ENCODE results near the gene EN1. TPM values are rescaled to one million over a fixed set of nuclear protein-coding genes. Genes with fewer than 3 reads are reported as not detected.

The EN1 gene
- total RNA-seq, 4 donors from 2014 or later = 0.13 to 0.23 TPM; not detected in 2

DNA sequence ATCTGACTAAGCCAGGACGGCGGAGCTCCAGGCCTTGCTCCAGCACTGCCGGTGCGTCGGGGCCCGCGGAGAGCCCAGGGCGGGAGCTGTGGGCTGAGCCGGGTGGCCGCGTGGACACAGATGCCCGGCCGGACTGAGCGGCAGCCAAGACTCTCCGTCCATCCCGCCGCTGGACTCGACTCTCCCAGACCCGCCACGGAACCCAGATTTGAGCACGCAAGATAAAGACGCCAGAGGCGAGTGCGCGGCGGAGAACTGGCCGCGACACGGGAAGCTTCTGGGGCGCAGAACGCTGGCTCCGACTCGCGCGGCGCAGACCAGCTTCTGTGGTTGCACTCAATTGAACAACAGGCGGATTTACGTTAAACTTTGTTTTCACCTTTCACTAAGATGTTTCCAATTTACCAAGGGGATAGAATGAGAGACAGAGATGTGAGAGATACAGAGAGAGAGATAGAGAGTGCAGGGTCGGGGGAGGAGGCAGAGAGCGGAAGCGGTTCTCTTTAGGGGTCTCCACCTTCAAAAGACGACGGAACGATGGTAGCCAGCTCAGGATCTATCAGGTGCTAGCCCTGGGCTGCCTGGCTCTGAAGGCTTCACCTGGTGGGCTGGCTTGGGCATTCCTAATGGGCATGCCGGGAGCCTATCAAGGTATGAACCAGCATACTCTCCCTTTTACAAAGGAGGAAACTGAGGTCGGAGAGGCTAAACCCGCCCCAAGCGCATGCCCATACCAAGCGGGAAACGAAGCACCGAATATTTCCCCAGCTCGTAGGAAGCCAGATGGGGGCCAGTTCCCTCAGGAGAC, 10.4 kb upstream of the EN1 start:
- no peak overlapping the region for H3K4me3 ChIP-seq
- peaks cover 0 to 50% (median 24%) of the 10 kb centered on the region in 3 donors for H3K4me1 ChIP-seq
- H3K9me3 ChIP-seq = no peaks in the 10 kb centered on the region
- WGBS, 2 donors (ENCODE audit: low coverage in 1 of 2) = 5 to 6% methylated on average over 9 to 18 of the region's 52 CpGs
- H3K27ac ChIP-seq = no peak overlapping the region
- peaks cover 99% of the 10 kb centered on the region for H3K27me3 ChIP-seq
- no peak for TF ChIP-seq POLR2AphosphoS5 (IDR thresholded peaks at IDR 0.05)
- no peak for TF ChIP-seq EP300 (IDR thresholded peaks at IDR 0.05)
- TF ChIP-seq, protein P1, sequence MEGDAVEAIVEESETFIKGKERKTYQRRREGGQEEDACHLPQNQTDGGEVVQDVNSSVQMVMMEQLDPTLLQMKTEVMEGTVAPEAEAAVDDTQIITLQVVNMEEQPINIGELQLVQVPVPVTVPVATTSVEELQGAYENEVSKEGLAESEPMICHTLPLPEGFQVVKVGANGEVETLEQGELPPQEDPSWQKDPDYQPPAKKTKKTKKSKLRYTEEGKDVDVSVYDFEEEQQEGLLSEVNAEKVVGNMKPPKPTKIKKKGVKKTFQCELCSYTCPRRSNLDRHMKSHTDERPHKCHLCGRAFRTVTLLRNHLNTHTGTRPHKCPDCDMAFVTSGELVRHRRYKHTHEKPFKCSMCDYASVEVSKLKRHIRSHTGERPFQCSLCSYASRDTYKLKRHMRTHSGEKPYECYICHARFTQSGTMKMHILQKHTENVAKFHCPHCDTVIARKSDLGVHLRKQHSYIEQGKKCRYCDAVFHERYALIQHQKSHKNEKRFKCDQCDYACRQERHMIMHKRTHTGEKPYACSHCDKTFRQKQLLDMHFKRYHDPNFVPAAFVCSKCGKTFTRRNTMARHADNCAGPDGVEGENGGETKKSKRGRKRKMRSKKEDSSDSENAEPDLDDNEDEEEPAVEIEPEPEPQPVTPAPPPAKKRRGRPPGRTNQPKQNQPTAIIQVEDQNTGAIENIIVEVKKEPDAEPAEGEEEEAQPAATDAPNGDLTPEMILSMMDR (IDR thresholded peaks at IDR 0.05) = no peak
- TF ChIP-seq POLR2A (IDR thresholded peaks at IDR 0.05) = no peak
- ATAC-seq = no peak
- H3K36me3 ChIP-seq = no peaks in the 10 kb centered on the region

DNA sequence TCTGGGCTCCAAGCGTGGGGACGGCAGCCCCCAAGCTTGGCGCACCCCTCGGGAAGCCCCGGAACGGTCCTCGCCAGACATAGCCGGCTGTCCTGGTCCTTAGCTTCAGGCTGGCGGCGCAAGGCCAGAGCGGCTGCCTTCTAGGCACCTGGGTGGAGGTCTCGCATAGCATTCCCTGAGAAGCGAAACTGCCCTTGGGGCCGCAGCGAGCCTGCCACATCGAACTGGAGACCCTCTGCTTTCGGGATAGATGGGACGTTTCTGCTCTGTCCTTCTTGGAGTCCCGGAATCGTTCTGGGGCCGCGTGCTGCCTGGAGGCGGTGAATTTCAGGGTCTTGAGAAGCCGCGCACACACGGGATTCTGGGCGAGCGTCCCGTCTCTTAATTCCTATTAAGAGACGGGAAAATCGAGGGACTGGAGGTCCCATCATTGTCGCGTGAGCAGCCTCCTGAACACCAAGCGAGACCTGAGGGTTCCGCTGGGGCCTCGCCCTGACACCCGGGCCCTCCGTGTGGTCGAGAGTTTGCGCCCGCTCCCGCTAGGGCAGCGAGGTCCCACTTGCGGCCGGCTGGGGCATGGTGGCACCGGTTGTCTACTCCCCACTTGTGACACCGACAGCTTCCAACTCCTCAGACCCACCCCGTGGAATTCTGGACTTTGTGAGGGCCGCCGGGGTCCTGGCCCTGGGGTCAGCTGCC, 9.7 kb upstream of the EN1 start:
- H3K4me3 ChIP-seq = no peak overlapping the region
- H3K27me3 ChIP-seq = peaks cover 99% of the 10 kb centered on the region
- no peaks in the 10 kb centered on the region for H3K9me3 ChIP-seq
- WGBS, 2 donors (ENCODE audit: low coverage in 1 of 2) = 4% methylated on average over 5 of the region's 50 CpGs; no CpG with 5 or more reads in 1 of the 2 donors
- H3K4me1 ChIP-seq = peaks cover 0 to 57% (median 24%) of the 10 kb centered on the region in 3 donors
- TF ChIP-seq, protein P1 (IDR thresholded peaks at IDR 0.05) = no peak
- TF ChIP-seq POLR2A (IDR thresholded peaks at IDR 0.05) (no peak), POLR2AphosphoS5 (IDR thresholded peaks at IDR 0.05) (no peak), EP300 (IDR thresholded peaks at IDR 0.05) (no peak)
- no peak for ATAC-seq
- H3K36me3 ChIP-seq = no peaks in the 10 kb centered on the region
- H3K27ac ChIP-seq = no peak overlapping the region

DNA sequence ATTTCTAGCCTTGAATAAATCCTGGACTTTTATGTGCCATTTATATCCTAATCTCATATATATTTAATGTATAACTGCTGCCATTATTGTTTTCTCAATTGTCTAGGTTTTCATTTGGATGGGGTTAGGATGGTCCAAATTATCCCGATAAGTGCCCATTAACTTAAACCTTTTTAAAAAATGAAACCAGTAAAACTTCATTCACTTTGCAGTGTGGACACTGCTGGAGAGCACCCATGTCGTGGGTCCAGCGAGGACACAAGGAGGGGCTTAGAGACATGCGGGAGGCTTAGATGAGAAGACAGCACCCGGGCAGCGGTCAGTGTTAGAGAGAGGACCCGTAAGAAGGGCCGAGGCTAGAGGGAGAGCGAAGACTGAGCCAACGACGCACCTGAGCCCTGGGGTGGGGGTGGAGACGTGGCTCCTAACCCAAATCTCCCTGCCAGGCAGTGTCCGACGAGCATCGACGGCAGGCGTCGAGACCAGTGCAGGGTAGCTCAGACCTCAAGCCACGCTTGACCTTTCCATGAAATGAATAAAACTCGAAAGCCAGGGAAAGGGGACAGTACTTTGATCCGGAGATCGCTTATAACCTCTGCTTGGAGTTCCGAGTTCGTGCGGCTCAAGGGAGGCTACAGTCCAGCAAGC, 9.0 kb upstream of the EN1 start:
- no peak overlapping the region for H3K4me3 ChIP-seq
- WGBS, 2 donors (ENCODE audit: low coverage in 1 of 2) = 3 to 8% methylated on average over 14 to 16 of the region's 25 CpGs
- ATAC-seq = no peak
- peaks cover 0 to 57% (median 24%) of the 10 kb centered on the region in 3 donors for H3K4me1 ChIP-seq
- TF ChIP-seq, protein P1 (IDR thresholded peaks at IDR 0.05) = no peak
- TF ChIP-seq POLR2AphosphoS5 (IDR thresholded peaks at IDR 0.05) (no peak), EP300 (IDR thresholded peaks at IDR 0.05) (no peak), POLR2A (IDR thresholded peaks at IDR 0.05) (no peak)
- H3K9me3 ChIP-seq = no peaks in the 10 kb centered on the region
- no peaks in the 10 kb centered on the region for H3K36me3 ChIP-seq
- H3K27me3 ChIP-seq = peaks cover 99% of the 10 kb centered on the region
- H3K27ac ChIP-seq = no peak overlapping the region

DNA sequence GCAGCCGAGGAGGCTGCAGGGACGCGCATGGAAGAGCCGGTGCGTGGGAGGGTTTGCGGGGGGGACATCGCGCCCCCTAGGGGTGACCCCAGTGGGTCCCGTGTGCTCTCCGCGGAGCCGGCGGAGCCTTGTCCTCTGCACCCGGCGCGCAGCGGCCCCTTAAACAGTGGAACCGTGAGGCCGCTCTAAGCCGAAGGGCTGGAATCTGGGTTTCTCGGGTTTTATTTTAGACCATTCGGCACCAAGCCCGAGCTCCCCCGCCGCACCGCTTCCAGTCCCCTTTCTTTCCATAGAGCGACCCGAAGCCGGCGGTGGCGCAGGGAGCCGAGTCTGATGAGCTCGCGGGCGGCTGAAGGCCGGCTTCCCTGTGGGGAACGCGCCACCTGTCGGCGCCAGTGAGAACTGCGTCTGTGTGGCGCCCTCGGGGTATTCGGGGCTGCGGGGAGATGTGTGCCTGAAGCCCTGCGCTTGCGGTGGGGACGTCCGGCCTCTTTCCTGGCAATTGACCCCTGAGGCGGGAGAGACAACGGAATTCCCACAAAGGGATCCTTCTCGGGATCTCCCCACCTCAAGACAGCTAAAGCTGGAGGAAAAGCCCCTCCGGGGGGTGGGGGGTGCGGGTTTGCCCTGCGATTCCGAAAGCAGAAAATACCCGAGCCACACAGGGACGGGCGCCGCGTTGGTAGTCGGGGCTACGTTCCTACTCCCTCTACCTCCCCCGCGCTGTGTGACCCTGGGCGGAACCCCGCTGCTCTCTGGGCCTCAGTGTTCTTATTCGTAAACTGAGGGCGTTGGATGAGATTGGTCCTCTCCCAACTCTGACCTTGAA, 8.2 kb upstream of the EN1 start:
- no peaks in the 10 kb centered on the region for H3K36me3 ChIP-seq
- H3K4me3 ChIP-seq = peak overlapping the region in 1 of 2 donors; percentile 38
- no peak for TF ChIP-seq POLR2AphosphoS5 (IDR thresholded peaks at IDR 0.05)
- TF ChIP-seq, protein P1 (IDR thresholded peaks at IDR 0.05) = peak in 3 of 4 experiments; percentile 90 to 99 (median 95)
- H3K4me1 ChIP-seq = peaks cover 0 to 57% (median 24%) of the 10 kb centered on the region in 3 donors
- peak; percentile 79 for ATAC-seq
- H3K27me3 ChIP-seq = peaks cover 99% of the 10 kb centered on the region
- H3K27ac ChIP-seq = no peak overlapping the region
- WGBS, 2 donors (ENCODE audit: low coverage in 1 of 2) = 1 to 8% methylated on average over 14 to 22 of the region's 69 CpGs
- no peaks in the 10 kb centered on the region for H3K9me3 ChIP-seq

All from gastroesophageal sphincter (tissue), 4 donors.